Neuronal stem cell (in vitro differentiated cells): ENCODE measurements around the gene TOM1L2.

Experiments used
- DNase-seq: peaks from one replicate; pipeline ENCODE4 v3.0.0-alpha.2; 2013; ENCODE audit warnings: low spot score
- H2AFZ ChIP-seq: one replicate; pipeline ENCODE4 v1.6.1; 2013; ENCODE audit warnings: mild to moderate bottlenecking, low read length, inconsistent platforms
- H2AK5ac ChIP-seq: 2 replicates; pipeline ENCODE4 v1.6.1; 2013; ENCODE audit warnings: low read depth, mild to moderate bottlenecking, inconsistent platforms, low read length, moderate library complexity, mixed read lengths
- H2BK120ac ChIP-seq: 2 replicates; pipeline ENCODE4 v1.6.1; 2013; ENCODE audit warnings: low read depth, mild to moderate bottlenecking, inconsistent platforms, low read length, moderate library complexity, mixed read lengths
- H2BK12ac ChIP-seq: one replicate; pipeline ENCODE4 v1.6.1; 2013; ENCODE audit warnings: low read length, inconsistent platforms
- H2BK15ac ChIP-seq: 2 replicates; pipeline ENCODE4 v1.6.1; 2013; ENCODE audit warnings: mild to moderate bottlenecking, low read length, inconsistent platforms, mixed read lengths
- H2BK5ac ChIP-seq: one replicate; pipeline ENCODE4 v1.6.1; 2013; ENCODE audit warnings: inconsistent platforms, mild to moderate bottlenecking, low read length, moderate library complexity
- H3K14ac ChIP-seq: one replicate; pipeline ENCODE4 v1.6.1; 2013; ENCODE audit warnings: low read length, inconsistent platforms
- H3K18ac ChIP-seq: 2 replicates; pipeline ENCODE4 v1.6.1; 2013; ENCODE audit warnings: low read length, inconsistent platforms
- H3K23ac ChIP-seq: 2 replicates; pipeline ENCODE4 v1.6.1; 2013; ENCODE audit warnings: low read depth, mild to moderate bottlenecking, mixed read lengths, low read length, inconsistent platforms; ENCODE audit not compliant: poor library complexity
- H3K27ac ChIP-seq: replicated peaks from 3 replicates; pipeline ENCODE4 v1.5.1; 2013; ENCODE audit warnings: low read length, inconsistent platforms
- H3K27me3 ChIP-seq, 3 experiments: 2 replicates each; pipeline ENCODE4 v1.6.1; 2013; ENCODE audit warnings: low read length in 3 of 3, mild to moderate bottlenecking in 2 of 3, inconsistent platforms in 1 of 3, low read depth in 1 of 3, mixed read lengths in 1 of 3, moderate library complexity in 1 of 3; ENCODE audit not compliant: control insufficient read depth in 3 of 3, insufficient read depth in 3 of 3
- H3K36me3 ChIP-seq, 2 donors: replicated peaks in 1 of 2; 2 replicates each; pipeline ENCODE4 v1.6.1; 2013; ENCODE audit warnings: low read length in 2 of 2; ENCODE audit not compliant: control insufficient read depth in 2 of 2, insufficient read depth in 2 of 2
- H3K4ac ChIP-seq: 2 replicates; pipeline ENCODE4 v1.6.1; 2013; ENCODE audit warnings: inconsistent platforms, mild to moderate bottlenecking, low read length, moderate library complexity
- H3K4me1 ChIP-seq, 2 donors: 1 replicate in 1 of 2; 2 replicates in 1 of 2; pipeline ENCODE4 v1.6.1; 2013; ENCODE audit warnings: low read length in 2 of 2, low read depth in 1 of 2; ENCODE audit not compliant: control insufficient read depth in 2 of 2, insufficient read depth in 1 of 2
- H3K4me2 ChIP-seq: one replicate; pipeline ENCODE4 v1.6.1; 2013; ENCODE audit warnings: mild to moderate bottlenecking, low read length, inconsistent platforms; ENCODE audit not compliant: insufficient read depth, poor library complexity, severe bottlenecking
- H3K4me3 ChIP-seq, 2 donors: 2 replicates each; pipeline ENCODE4 v1.5.1; 2013; ENCODE audit warnings: low read length in 2 of 2, mild to moderate bottlenecking in 2 of 2, inconsistent platforms in 1 of 2, moderate library complexity in 1 of 2
- H3K79me1 ChIP-seq: one replicate; pipeline ENCODE4 v1.6.1; 2013; ENCODE audit warnings: low read depth, mild to moderate bottlenecking, inconsistent platforms, low read length, moderate library complexity
- H3K9ac ChIP-seq: one replicate; pipeline ENCODE4 v1.6.1; 2013; ENCODE audit warnings: mild to moderate bottlenecking, low read depth, low read length, inconsistent platforms; ENCODE audit not compliant: poor library complexity
- H3K9me3 ChIP-seq, 2 donors: replicated peaks in 1 of 2; 2 replicates each; pipeline versions ENCODE3 to v1.6.1; 2013; ENCODE audit warnings: low read length in 2 of 2, mild to moderate bottlenecking in 2 of 2, inconsistent platforms in 1 of 2, low read depth in 1 of 2, mixed read lengths in 1 of 2, moderate library complexity in 1 of 2; ENCODE audit not compliant: control insufficient read depth in 2 of 2, insufficient read depth in 1 of 2
- H4K8ac ChIP-seq: one replicate; pipeline ENCODE4 v1.6.1; 2013; ENCODE audit warnings: low read depth, mild to moderate bottlenecking, inconsistent platforms, low read length, moderate library complexity
- H4K91ac ChIP-seq: one replicate; pipeline ENCODE4 v1.6.1; 2013; ENCODE audit warnings: low read length, low read depth, mild to moderate bottlenecking, inconsistent platforms; ENCODE audit not compliant: poor library complexity
- WGBS, 2 donors: extraction: QIAGEN DNeasy Blood & Tissue Kit; methylation state at CpG; one replicate each; pipeline ENCODE4 v1.1.7; 2013; ENCODE audit warnings: missing lambda C conversion rate in 2 of 2, mixed read lengths in 1 of 2; ENCODE audit not compliant: insufficient read length in 2 of 2, insufficient replicate concordance in 1 of 2; ENCODE audit errors: extremely low coverage in 2 of 2; 5-methylcytosine and 5-hydroxymethylcytosine counted together
- small RNA-seq: library from polyadenylated mRNA; stranded (forward); fragments of <200 nt; extraction: miRNeasy Mini kit (QIAGEN cat#:217004); gene quantifications from one replicate; pipeline ENCODE3, GENCODE V24; 2013; ENCODE audit not compliant: insufficient read depth

The TOM1L2 gene

DNA sequence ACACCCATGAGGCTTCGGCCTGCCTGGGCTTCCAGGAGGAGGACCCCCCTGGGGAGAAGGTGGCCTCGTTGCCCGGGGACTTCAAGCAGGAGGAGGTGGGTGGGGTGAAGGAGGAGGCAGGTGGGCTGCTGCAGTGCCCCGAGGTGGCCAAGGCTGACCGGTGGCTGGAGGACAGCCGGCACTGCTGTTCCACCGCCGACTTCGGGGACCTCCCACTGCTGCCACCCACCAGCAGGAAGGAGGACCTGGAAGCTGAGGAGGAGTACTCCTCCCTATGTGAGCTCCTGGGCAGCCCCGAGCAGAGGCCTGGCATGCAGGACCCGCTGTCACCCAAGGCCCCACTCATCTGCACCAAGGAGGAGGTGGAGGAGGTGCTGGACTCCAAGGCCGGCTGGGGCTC is 176.9 kb downstream of the TOM1L2 start:
- Histone ChIP-seq H3K9me3 (peaks cover 0 to under 1% of the 10 kb centered on the region in 2 donors), H2BK120ac (no peak overlapping the region), H4K8ac (no peak overlapping the region), H3K4me1 (peaks cover 37 to 39% of the 10 kb centered on the region in 2 donors), H3K79me1 (peaks cover 42% of the 10 kb centered on the region), H2BK12ac (no peak overlapping the region), H3K27me3 (no peaks in the 10 kb centered on the region), H3K4ac (no peak overlapping the region), H3K27ac (no peak overlapping the region), H2AK5ac (peak overlapping the region; percentile 56), H2AFZ (no peak overlapping the region), H2BK5ac (peak overlapping the region; percentile 24), H3K14ac (no peak overlapping the region), H3K9ac (peak overlapping the region; percentile 44), H3K36me3 (peaks cover 57 to 72% of the 10 kb centered on the region in 2 donors), H3K18ac (peak overlapping the region; percentile 38), H4K91ac (no peak overlapping the region), H3K4me2 (no peak overlapping the region), H3K23ac (peak overlapping the region; percentile 25), H2BK15ac (no peak overlapping the region), H3K4me3 (no peak overlapping the region)
- DNase-seq = no peak
- no CpG with 5 or more reads among the region's 12 CpGs for WGBS, 2 donors

GRCh38 chr17:17794382-17794781 is 177.8 kb downstream of the TOM1L2 start:
- Histone ChIP-seq H3K18ac (peak overlapping the region; percentile 38), H2BK5ac (no peak overlapping the region), H2BK15ac (no peak overlapping the region), H3K9ac (peak overlapping the region; percentile 16), H3K27me3 (no peaks in the 10 kb centered on the region), H2AFZ (no peak overlapping the region), H3K79me1 (peaks cover 39% of the 10 kb centered on the region), H3K14ac (no peak overlapping the region), H3K4me3 (no peak overlapping the region), H3K27ac (no peak overlapping the region), H2AK5ac (peak overlapping the region; percentile 61), H3K4ac (no peak overlapping the region), H3K36me3 (peaks cover 55 to 64% of the 10 kb centered on the region in 2 donors), H3K4me2 (no peak overlapping the region), H4K91ac (no peak overlapping the region), H4K8ac (no peak overlapping the region), H2BK12ac (no peak overlapping the region), H3K9me3 (no peaks in the 10 kb centered on the region), H2BK120ac (no peak overlapping the region), H3K4me1 (peaks cover 40 to 46% of the 10 kb centered on the region in 2 donors), H3K23ac (no peak overlapping the region)
- WGBS, 2 donors = no CpG with 5 or more reads among the region's 31 CpGs
- no peak for DNase-seq

Small RNA genes lying within 50 kb of the gene (small RNA-seq; reads per million reads assigned to genes)
- gene MIR33B (34.7 reads per million, percentile 89 among the genes with 10 or more reads in this experiment), gene MIR6777 (11.0 reads per million, percentile 61 among the genes with 10 or more reads in this experiment)
